ENCODE data around the gene SRSF3. TPM values are rescaled to one million over a fixed set of nuclear protein-coding genes. Genes with fewer than 3 reads are reported as not detected.
"Not testable (repeated sequence)": the region's sequence is repeated elsewhere in the genome, so short reads cannot be mapped to it uniquely, and the experiment has no call there.

Gene SRSF3
- polyA plus RNA-seq, 1 experiment: 177 TPM

DNA sequence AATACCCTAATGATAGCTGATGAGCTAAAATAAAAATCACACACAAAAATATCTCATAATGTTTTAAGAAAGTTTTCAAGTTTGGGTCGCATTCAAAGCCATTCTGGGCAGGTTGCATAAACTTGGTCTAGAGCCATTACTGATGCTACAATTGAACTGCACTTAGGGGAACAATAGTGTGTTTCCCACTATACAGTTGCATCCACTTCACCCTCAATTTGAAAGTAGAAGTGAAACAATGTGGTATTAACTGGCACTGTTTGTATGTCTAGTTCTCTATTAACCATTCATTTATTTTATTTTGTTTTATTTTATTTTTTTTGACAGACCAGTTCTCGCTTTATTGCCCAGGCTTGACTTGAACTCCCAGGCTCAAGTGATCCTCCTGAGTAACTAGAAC is 23.9 kb upstream of the SRSF3 start:
- ChIA-PET POLR2A (no interaction called here), CTCF (no interaction called here)
- Histone ChIP-seq H3K36me3 (ENCODE audit: control insufficient read depth, insufficient read depth, low read length) (no peaks in the 10 kb centered on the region), H3K4me3 (ENCODE audit: low read depth, low read length) (no peak overlapping the region), H3K27me3 (ENCODE audit: control insufficient read depth, insufficient read depth, low read length) (no peaks in the 10 kb centered on the region)
- TF ChIP-seq, protein P1, sequence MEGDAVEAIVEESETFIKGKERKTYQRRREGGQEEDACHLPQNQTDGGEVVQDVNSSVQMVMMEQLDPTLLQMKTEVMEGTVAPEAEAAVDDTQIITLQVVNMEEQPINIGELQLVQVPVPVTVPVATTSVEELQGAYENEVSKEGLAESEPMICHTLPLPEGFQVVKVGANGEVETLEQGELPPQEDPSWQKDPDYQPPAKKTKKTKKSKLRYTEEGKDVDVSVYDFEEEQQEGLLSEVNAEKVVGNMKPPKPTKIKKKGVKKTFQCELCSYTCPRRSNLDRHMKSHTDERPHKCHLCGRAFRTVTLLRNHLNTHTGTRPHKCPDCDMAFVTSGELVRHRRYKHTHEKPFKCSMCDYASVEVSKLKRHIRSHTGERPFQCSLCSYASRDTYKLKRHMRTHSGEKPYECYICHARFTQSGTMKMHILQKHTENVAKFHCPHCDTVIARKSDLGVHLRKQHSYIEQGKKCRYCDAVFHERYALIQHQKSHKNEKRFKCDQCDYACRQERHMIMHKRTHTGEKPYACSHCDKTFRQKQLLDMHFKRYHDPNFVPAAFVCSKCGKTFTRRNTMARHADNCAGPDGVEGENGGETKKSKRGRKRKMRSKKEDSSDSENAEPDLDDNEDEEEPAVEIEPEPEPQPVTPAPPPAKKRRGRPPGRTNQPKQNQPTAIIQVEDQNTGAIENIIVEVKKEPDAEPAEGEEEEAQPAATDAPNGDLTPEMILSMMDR (IDR thresholded peaks at IDR 0.05; ENCODE audit: insufficient read depth, low read depth, low read length): no peak
- no peak for DNase-seq (ENCODE audit: low read depth)

DNA sequence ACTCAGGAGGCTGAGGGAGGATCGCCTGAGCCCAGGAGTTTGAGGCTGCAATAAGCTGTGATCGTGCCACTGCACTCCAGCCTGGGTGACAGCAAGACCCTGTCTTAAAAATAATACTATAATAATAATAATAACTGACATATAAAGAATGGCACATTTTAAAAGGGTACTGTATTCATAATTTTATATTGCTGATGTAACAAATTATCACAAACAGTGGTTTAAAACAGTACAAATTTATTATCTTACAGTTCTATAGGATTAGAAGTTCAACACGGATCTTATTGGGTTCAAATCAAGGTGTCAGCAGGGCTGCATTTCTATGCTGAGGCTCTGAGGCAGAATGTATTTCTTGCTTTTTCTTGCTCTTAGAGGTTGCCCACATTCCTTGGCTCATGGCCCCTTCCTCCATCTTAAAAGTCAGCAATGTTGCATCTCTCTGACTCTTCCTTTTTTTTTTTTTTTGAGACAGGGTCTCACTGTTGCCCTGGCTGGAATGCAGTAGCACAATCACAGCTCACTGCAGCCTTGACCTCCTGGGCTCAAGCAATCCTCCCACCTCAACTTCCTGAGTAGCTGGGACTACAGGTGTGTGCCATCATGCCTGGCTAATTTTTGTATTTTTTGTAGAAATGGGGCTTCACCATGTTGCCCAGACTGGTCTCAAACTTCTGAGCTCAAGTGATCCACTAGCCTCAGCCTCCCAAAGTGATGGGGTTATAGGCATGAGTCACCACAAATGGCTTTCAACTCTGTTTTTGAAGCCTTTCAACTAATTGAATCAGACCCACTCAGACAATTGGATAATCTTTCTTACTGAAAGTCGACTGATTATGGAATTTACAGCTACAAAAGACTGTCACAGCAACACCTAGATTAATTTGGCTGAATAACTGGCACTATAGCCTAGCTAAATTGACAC is 22.8 kb upstream of the SRSF3 start:
- Histone ChIP-seq H3K36me3 (ENCODE audit: control insufficient read depth, insufficient read depth, low read length) (no peaks in the 10 kb centered on the region), H3K27me3 (ENCODE audit: control insufficient read depth, insufficient read depth, low read length) (no peaks in the 10 kb centered on the region), H3K4me3 (ENCODE audit: low read depth, low read length) (no peak overlapping the region)
- ChIA-PET POLR2A (interaction anchor here (0.7 kb wide), 1 partner anchor 22 kb away, joined by 18 read pairs; no protein-coding TSS in a partner anchor), CTCF (no interaction called here)
- TF ChIP-seq, protein P1 (IDR thresholded peaks at IDR 0.05; ENCODE audit: insufficient read depth, low read depth, low read length): no peak
- DNase-seq (ENCODE audit: low read depth): no peak

DNA sequence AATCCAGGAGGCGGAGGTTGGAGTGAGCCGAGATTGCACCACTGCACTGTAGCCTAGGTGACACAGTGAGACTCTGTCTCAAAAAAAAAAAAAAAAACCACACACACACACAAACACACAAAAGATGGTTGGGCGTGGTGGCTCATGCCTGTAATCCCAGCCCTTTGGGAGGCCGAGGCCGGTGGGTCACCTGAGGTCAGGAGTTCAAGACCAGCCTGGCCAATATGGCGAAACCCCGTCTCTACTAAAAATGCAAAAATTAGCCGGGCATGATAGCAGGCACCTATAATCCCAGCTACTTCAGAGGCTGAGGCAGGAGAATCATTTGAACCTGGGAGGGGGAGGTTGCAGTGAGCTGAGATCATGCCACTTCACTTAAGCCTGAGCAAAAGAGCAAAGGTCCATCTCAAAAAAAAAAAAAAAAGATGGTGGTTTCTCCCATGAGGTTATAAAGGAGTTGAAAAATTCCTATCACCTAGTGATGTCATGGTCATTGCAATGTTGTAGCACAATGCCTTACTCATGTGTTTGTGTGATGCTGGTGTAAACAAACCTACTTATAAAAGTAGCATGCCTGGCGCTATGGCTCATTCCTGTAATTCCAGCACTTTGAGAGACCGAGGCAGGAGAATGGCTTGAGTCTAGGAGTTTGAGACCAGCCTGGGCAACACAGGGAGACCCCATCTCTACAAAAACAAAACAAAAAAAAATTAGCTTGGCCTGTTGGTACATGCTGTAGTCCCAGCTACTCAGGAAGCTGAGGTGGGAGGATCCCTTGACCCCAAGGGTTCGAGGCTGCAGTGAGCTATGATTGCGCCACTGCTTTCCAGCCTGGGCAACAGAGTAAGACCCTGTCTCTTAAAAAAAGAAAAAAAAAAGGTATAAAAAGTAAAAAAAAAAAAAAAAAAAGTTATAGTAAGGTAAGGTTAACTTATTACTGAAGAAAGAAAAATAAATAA is 21.5 kb upstream of the SRSF3 start:
- H3K27me3 ChIP-seq (ENCODE audit: control insufficient read depth, insufficient read depth, low read length); CTCF ChIA-PET; H3K4me3 ChIP-seq (ENCODE audit: low read depth, low read length); H3K36me3 ChIP-seq (ENCODE audit: control insufficient read depth, insufficient read depth, low read length): not testable (repeated sequence)
- peak; percentile 60 for DNase-seq (ENCODE audit: low read depth)
- POLR2A ChIA-PET: interaction anchor here (0.7 kb wide), 1 partner anchor 24 kb away, joined by 18 read pairs; no protein-coding TSS in a partner anchor

DNA sequence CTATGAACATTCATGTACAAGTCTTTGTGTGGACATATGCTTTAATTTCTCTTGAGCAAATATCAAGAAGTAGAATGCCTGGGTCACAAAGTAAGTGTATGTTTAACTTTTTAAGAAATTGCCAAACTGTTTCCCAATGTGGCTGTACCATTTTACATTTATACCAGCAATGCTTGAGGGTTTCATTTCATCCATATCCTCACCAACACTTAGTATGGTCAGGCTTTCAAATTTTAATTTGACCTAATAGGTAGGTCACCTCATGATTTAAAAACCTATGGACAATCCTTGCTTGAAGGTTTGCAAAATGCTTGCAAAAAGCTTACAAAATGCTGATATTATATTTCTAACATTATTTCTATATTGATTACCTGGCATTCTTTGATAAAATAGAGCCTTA is 19.5 kb upstream of the SRSF3 start:
- H3K4me3 ChIP-seq (ENCODE audit: low read depth, low read length): no peak overlapping the region
- no peaks in the 10 kb centered on the region for H3K36me3 ChIP-seq (ENCODE audit: control insufficient read depth, insufficient read depth, low read length)
- no peaks in the 10 kb centered on the region for H3K27me3 ChIP-seq (ENCODE audit: control insufficient read depth, insufficient read depth, low read length)
- POLR2A ChIA-PET: interaction anchor here (0.6 kb wide), 1 partner anchor 527 kb away, joined by 15 read pairs; no protein-coding TSS in a partner anchor
- TF ChIP-seq, protein P1 (IDR thresholded peaks at IDR 0.05; ENCODE audit: insufficient read depth, low read depth, low read length): no peak
- DNase-seq (ENCODE audit: low read depth): no peak
- CTCF ChIA-PET: no interaction called here

DNA sequence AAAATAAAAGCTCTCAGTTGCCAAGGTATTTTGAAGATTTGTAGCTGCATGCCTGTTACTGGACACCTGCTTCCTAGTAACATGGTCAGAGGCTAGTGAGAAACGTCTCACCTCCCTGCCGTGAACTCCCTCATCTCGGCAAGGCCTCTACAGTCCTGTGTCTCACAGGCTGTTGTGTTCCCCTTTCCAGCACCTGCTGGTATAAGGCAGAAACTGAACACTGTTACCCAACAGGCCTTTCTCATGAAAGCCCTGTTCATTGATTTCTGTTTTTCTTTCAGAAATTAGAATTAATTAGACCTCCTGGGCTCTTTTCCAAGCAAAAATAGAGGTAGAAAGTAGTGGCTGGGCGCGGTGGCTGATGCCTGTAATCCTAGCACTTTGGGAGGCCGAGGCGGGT is 17.6 kb upstream of the SRSF3 start:
- Histone ChIP-seq H3K27me3 (ENCODE audit: control insufficient read depth, insufficient read depth, low read length) (no peaks in the 10 kb centered on the region), H3K4me3 (ENCODE audit: low read depth, low read length) (no peak overlapping the region), H3K36me3 (ENCODE audit: control insufficient read depth, insufficient read depth, low read length) (no peaks in the 10 kb centered on the region)
- no peak for DNase-seq (ENCODE audit: low read depth)
- TF ChIP-seq, protein P1 (IDR thresholded peaks at IDR 0.05; ENCODE audit: insufficient read depth, low read depth, low read length): no peak
- POLR2A ChIA-PET: no interaction called here
- CTCF ChIA-PET: interaction anchor here (1.4 kb wide), 1 partner anchor 11 kb away, joined by 4 read pairs; no protein-coding TSS in a partner anchor
